Activated CD8-positive, alpha-beta memory T cell treated with anti-CD3 and anti-CD28 coated beads for 48 hours (primary cell): ENCODE results near the gene LRMDA.

Experiments
- DNase-seq, 3 experiments: peaks; one replicate each; pipeline ENCODE4 v3.0.0-alpha.2; 2020; ENCODE audit warnings: low read depth in 2 of 3, low spot score in 2 of 3

LRMDA gene

DNA sequence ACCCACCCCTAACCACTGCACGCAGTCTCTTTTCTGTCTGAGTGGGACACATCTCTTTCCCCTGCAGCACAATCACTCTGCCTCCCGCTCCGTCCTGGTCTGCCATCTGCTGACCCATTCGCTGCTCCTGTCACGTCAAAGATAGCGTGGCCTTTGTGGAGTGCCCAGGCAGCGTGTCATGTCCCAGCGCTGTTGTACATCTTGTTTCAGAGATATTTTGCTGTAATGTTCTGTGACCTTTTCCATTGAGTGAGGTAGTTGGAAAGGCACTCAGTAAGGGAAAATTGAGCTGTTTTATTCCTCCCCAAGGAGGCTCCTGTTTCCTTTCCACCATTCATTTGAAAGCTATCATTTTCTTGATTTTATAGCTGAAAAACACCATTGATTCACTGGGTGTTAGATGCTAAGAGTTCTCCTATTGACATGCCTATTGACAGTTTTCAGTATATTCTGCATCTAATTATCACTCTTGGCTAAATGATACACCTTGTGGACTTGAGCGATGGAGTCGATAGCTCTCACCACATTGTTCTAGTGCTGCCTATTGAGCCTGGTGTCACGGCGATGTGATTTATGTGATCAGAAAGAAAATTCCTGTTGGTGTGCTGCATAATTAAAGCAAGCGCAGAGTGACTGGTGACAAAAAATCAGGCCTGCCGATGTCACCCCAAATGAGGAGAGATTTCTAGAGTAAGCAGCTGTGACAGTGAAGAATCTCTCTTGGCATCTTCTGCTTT, 372.6 kb downstream of the LRMDA start:
- DNase-seq, result no peak

DNA sequence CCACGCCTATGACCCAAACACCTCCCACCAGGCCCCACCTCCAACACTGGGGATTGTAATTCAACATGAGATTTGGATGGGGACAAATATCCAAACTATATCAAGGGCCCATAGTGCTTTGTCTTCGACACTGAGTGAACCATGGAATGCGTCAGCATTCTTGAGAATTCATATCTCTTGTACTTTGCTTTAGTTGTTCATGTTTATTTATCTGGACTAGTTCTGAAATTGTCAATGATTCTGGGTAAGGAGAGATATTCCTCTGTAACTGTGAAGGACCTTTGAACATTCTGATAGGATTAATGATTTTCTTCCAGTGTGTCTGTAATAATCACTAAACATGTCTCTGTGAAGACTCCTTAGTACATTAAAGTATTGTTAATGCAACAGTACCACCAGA, 374.8 kb downstream of the LRMDA start:
- no peak for DNase-seq

DNA sequence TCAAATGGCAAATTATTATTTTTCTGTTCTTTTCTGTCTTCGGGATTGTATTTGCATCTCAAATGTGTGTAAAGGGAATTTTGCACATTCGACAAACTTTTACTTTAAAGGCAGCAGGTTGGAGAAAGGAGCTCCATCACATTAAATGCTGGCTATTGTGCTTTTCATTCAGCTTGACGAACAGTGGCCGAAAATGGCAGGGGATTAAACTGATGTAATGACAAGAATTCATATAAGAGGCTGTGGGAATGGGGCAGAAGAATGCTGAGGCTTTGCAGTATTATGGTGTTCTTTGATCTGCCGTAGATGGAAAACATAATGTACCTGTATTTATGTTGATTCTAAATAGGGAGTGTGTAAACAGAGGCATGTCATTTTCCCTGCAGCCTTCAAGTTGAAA, 376.0 kb downstream of the LRMDA start:
- no peak for DNase-seq

DNA sequence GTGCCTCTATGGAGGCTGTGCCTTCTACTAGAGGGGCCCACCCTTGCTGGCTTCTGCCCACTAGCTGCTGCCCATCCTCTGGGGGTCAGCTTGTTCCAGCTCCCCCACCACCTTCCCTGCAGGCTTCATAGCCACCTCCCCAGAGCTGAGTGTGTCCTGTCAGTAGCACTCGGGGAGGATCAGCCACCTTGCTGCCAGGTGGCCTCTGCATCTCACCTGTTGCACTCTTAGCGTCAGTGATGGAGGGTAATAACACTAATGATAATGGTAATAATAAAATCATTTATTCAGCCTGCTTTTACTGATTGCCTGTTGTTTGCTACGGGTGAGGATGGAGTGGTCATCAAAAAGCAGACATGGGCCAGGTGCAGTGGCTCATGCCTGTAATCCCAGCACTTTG, 377.6 kb downstream of the LRMDA start:
- no peak for DNase-seq

DNA sequence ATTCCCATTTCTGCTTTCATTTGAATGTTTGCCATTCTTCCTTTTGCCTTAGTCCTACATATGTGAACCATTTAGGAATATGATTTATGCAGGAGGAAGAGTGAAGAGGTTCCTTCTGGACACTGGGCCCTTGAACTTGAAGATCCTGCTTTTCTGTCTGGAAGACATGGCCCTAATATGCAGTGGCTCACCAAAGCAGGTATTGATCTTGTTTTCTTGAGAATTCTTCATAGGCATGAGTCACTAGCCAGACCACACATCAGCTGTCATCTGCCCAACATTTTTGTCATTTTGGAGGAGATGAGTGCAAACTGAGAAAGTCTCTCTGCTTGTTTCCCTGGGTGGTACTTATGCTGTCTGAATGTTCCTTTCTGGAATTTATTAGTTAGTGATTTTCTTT, 382.6 kb downstream of the LRMDA start:
- no peak for DNase-seq

DNA sequence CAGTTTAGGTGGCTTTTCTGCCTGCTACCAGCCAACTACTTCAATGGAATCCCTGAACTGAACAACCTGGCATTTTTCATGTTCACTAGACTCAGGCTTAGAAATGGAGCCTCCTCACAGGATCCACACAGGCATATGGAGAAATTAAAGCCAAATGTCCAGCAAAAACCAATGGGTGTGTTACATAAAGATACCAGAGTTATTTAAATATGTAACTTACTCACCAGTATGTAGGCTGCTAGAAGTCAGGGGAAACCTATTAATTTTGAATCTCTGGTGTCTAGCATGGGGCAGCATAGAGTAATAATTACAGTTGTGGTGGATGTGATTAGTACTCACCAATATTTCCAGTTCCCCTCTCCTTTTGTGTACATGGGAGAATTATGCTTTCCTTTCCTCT, 383.6 kb downstream of the LRMDA start:
- DNase-seq, result no peak

DNA sequence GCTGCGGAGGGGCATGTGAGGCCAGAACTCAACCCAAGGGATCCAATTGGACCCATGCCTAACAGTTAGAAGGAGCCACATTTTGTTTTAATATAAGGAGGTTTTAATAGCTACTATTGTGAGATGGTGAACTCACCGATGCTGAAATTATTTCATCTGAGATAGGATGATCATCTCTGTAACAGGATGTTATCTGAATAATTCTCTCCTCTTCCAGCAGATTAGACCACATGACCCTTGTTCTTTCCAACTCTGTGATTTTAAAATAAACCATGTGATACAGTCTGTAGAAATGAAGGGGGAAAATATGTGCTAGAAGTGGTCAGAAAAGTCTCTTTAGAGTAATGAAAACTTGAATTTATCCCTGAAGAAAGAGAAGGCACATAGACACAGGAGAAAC, 385.8 kb downstream of the LRMDA start:
- DNase-seq, result no peak

DNA sequence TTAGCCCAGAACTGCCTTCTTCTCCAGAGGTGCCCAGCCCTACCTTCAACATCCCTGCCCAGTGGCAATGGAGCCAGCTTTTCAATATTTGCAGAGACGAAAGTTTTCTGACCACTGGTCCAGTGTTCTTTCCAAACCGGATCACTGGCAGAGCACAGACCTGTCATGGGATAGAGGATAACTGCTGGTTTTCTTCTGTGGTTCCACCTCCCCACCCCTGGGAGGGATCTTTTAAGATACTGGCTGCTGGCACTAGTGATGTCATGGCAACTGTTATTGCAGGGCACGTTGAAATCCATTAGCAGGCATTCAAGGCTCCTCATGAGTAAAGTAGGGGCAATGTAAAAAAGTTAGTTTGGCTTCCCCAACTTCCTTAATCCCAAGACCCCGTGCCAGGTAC, 387.1 kb downstream of the LRMDA start:
- no peak for DNase-seq

DNA sequence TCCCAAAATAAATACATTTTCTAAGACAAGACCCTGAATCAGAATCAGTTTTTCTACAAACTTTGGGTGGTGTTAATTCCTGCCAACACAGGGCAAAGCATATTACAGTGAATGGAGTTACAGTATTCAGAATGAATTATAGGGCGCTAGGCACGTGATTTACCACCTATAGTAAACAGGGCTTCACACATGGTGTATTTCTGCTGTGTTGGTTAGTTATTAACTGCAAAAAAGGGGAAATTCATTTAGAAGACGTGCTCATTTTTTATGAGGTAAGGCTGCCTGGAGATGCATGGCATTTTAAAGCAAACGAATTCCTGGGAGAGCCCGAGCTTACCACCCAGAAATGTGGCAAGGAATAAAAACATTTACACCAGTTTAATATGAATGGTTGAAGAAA, 393.8 kb downstream of the LRMDA start:
- no peak for DNase-seq

DNA sequence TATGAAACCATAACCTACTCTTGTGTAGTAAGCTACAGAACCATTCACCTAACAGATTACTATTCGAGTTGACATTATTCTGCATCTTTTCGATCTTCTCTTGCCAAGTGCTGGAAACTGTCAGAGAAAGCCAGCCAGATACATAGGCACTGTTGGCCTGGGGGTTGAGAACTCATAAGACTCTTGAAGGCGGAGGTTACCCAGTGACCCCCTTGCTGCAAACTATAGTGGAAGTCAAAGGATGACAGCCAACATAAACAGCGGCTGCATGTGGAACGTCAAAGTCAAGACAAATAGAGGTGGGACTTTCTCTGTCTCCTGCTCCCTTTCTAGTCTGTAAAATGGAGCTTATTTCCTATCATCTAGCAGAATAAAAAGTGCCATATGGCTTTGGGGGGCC, 394.2 kb downstream of the LRMDA start:
- DNase-seq, result no peak

DNA sequence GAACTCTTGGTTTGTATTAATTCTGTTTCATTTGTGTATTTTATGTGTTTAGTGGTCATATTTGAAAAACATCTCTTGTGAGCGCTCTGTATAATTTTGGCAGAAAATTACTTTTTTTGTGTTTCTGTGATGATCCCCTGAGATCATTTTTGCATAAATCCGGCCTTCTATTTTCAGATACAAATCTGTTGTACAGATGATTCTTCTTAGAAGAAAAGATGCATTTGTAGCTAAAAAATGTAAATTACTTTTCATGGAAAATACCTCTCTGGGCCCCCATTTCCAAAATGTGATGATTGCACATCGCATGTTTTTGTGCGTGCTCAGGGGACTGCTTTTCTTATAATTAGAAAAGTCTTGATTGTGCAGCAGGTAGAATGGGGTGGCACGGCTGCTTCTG, 395.4 kb downstream of the LRMDA start:
- DNase-seq, result no peak

DNA sequence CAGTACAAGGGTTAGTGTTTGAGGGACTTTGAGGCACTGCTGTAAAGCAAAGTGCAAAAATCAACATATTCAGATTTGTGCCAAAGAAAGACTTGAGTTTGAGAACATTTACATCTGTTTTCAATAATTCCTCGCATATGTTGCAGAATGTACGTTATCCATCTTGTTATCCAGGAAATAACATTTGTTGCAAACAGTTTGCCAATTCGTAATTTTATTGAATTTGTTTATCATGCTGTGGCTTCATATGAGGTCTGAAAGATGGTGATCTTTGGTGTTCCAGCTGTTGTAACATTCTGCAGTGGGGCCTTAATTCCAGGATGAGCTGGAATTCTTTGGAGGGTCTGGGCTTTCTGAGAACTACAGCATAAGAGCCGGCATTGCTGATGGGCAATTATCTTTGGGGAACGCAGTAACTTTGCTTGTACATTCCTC, 396.2 kb downstream of the LRMDA start:
- DNase-seq, result no peak

DNA sequence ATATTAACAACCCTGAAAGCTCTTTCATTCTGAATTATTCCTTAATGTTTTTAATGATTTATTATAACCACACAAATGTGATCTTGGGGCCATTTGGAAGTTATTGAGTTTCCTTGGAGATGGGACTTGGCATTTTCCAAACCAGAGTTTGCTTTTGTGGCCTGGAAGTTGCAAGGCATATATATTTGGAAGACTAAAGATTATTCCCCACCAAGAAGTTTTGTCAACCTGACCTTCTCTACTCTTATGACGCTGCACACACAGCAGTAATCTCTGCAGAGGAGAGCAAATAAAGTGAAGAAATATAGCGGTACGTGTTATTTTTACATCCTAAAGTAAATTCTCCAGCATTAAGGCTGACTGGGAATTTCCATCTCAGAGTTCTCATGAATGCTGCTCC, 397.0 kb downstream of the LRMDA start:
- DNase-seq, result no peak

DNA sequence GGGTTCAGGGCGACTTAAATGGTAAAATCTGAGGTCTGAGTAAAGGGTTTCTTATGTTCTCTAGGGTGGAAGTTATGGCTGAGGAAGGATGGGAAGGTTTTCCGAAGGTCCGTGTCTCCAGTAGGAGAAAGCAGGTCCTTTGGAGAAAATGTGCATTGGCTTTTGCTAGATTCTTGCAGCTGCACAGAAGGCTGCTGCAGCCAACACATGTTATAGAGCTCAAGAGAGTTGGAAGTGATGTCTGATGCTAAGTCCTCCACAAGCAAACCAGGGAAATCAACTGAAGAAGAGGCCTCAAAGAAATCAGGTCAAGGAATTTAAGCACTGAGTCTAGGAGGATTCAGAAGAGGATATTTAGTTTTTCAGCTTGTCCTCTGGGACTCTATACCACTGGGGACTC, 404.6 kb downstream of the LRMDA start:
- no peak for DNase-seq

DNA sequence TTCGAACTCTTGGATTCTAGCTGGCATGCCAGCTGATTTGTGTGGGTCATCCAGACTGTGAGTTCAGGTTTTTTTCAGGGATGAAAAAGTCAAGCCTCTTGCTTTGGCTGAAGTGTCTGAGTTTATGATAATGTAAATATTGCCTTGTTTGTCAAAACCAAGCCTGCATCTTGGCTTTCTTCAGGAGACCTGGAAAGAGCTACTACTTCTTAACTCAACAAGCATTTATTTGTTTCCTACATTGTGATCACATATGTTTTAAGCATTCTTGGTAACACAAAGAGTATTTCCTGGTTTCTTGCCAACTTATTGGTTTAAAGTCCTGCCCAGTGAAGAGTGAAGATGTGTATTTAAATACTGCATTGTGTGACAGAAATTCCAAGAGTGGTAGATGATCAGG, 407.1 kb downstream of the LRMDA start:
- no peak for DNase-seq

DNA sequence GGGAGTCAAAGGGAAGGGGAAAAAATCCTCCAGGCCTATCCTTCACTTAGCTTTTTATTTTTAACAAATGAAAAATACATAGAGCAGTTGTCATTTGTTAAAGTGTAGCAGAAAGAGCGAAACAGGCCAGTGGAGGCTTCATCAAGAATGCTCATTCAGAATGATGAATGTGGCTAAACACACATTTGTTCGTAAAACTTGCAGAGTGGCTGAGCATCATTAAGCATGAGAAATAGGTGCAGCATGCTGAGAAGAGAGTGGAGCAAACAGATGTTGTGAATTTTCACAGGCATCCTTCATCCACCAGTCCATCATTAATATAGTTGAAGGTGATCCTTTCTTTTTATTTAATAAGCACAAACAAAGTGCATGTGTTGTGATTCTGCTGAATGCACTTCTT, 407.6 kb downstream of the LRMDA start:
- no peak for DNase-seq

DNA sequence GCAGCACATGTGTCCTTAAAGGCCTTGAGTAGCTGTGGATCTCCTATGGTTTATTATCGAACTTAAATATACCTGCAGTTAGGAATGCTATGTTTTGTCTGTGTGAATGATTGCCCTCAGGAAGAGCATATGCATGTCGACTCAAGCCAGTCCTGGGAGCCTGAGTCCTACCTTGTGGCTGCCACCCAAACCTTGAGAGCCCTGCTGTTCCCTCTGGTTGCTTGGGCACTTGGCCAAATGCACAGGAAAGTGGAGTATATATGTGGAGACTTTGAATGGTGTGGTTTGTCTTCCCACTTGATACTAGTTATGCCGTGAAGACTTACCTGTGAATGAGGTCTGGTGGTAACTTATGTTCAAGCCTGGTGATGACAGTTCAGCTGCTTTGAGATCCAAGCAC, 409.8 kb downstream of the LRMDA start:
- no peak for DNase-seq

DNA sequence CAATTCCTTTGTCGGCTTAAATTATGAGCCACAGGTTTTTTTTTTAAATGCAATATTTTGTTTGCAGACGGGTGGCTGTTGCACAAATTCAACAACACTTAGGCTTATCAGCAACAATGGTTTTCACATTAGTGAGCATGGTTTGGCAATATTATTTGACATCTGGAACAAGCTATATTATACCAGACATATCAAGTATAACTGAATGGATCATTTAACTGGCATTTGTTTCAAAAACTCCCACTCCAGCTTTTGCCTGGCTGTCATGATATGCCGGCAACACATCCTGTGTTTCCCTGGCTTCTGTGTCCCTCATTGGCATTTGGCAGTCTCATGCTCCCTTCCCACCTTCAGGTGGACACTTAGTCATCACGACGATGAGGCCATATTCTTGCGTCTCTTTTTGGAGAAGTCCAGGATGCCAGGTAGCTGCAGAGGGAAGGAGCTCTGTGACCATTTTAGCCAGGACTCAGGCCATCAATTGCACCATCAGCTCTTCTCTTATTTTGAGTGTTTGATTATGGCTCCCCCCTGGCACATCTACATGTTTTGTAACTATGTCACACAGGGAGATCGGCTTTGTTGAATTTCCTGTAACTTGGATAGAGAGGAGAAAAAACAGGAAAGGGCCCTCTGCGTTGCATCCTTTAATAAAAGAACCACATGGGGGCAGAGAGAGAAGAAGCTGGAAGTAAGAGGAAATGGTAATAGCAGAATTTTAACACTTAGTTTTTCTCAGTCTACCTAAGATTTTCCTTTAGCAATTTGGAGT, 413.9 kb downstream of the LRMDA start:
- DNase-seq, result no peak

DNA sequence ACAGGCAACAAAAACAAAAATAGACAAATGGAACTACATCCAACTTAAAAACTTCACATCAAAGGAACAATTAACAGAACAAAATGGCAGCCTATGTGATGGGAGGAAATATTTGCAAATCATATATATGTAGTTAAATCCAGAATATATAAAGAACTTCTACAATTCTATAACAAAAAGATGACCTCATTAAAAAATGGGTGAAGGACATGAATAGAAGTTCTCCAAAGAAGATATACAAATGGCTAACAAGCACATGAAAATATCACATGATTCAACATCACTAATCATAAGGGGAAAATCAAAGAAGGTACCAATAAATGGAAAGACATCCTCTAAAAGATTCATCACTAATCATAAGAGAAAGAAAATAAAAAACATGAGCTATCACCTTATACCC, 416.1 kb downstream of the LRMDA start:
- no peak for DNase-seq

DNA sequence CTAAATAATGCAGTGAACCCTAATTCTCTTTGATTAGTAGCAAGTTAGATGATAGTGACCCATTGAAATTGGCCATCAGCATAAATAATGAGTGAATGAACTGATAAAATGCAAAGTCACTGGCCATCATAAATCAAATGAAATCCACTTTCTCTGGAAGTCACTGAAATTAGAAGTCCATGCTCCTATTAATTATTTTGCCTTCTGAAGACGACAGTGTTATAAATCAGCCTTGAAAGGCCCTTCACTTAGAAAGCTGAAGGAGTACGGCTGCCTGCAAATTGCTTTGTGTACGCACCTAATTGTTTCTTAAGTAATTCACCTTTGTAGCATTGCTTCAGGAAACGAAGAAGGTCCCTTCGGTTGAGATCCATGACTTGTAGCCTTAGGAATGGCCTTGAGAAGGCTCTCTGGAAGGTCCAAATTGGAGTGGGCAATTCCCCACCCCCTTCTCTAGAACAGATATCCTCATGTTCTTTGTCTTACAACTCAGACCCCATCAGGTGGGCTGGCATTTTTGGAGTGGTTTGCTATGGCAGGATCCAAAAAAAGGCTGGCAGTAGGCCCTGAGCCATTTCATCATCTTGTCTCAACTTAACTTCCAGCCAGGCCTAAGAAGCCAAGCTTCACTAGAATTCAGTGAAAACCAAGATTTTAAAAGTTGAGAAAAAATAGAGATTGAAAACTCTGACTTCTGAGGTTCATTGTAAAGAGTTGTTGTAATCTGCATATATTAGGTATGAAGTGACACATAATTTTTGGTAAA, 420.3 kb downstream of the LRMDA start:
- no peak for DNase-seq

DNA sequence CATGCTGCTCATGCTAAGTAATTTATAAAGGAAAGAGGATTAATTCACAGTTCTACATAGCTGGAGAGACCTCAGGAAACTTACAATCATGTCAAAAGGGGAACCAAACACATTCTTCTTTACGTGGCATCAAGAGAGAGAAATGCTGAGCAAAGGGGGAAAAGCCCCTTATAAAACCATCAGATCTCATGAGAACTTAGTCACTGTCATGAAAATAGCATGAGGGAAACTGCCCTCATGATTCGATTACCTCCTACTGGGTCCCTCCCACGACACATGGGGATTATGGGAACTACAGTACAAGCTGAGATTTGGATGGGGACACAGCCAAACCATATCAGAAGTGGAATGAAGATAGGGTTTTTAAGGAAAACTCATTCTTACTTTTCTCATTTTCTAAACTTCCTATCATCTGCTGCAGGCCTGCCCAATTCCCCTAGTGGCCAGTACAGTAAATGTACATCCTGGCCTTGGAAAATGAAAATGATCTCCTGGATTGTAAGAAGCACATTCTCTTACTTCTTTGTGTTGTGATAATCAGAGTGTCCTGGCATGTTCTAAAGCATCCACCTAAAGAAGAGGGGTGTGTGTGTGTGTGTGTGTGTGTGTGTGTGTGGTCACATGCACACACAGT, 421.5 kb downstream of the LRMDA start:
- DNase-seq, result no peak
